Activated T-helper 2 cell treated with anti-CD3 and anti-CD28 coated beads, Interferon-gamma antibody, Interleukin-2, Interleukin-4, amounts not matched to agents 10 μg/mL and 5 μg/mL and 100 μg/mL, durations not matched to agents 14 hours and 24 hours and 36 hours (primary cell): ENCODE results near the gene ERG. TPM values are rescaled to one million over a fixed set of nuclear protein-coding genes. Genes with fewer than 3 reads are reported as not detected.
A peak's percentile ranks its signal among the peaks of the same experiment; 100 is the strongest.

Experiments
- DNase-seq: peaks from one replicate; pipeline ENCODE4 v3.0.0; 2021; ENCODE audit warnings: low spot score
- H3K27ac Mint-ChIP-seq: one replicate; pipeline ENCODE4 v1.8.0; 2021; ENCODE audit warnings: mixed read lengths
- H3K27me3 Mint-ChIP-seq: one replicate; pipeline ENCODE4 v1.8.0; 2021; ENCODE audit warnings: low read depth, mixed read lengths
- H3K36me3 Mint-ChIP-seq: one replicate; pipeline ENCODE4 v1.8.0; 2021; ENCODE audit warnings: low read depth, mixed read lengths
- H3K4me1 Mint-ChIP-seq: one replicate; pipeline ENCODE4 v1.8.0; 2021; ENCODE audit warnings: low read depth, mixed read lengths
- H3K4me3 Mint-ChIP-seq: one replicate; pipeline ENCODE4 v1.8.0; 2021; ENCODE audit warnings: low read depth, mild to moderate bottlenecking, moderate library complexity, mixed read lengths
- H3K9me3 Mint-ChIP-seq: one replicate; pipeline ENCODE4 v1.8.0; 2021; ENCODE audit warnings: mixed read lengths
- intact Hi-C: fragments of 100-400 bp; cut with micrococcal nuclease; formaldehyde crosslinking; loops from one replicate; pipeline ENCODE4 v1.15.1; 2023
- total RNA-seq: library from RNA; stranded (reverse); gene quantifications from 2 replicates; pipeline ENCODE4 v1.2.3, GENCODE V29; 2022

ERG gene
- total RNA-seq, 1 donor from 2014 or later: 0.46 TPM

DNA sequence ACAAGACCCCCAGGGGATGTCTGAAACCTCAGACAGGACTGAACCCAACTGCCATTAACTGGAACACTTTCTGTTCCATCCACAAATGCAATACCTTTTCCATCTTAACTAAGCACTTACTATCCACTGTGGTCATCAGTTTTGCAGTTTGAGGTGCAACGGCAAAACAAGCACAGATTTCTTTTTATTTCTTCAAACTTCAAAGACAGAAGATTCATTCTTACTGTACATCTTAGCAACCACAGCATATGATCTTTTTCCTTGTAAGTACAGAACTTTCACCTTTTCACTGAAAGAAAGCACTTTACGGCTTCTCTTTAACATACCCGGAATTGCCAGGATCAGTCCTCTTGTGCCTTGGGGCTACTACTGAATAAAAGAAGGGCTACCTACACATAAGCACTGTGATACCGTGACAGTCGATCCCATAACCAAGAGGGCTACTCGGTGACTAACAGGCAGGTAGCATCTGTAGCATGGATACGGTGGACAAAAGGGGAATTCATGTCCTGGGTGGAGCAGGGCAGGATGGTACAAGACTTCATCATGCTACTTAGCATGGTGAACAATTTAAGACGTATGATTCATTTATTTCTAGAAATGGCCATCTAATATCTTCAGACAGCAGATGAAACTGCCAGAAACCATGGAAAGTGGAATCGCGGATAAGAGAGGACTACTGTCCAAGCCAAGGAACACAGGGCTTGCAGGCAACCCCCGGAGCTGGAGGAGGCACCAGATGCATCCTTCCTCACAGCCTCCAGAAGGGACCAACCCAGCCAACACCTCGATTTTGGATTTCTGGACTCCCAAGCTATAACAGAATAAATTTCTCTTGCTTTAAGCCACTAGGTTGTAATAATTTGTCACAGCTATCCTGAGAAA is 18.4 kb downstream of the ERG start:
- H3K4me1 Mint-ChIP-seq: peaks cover 31% of the 10 kb centered on the region
- no peaks in the 10 kb centered on the region for H3K9me3 Mint-ChIP-seq
- peaks cover 3% of the 10 kb centered on the region for H3K36me3 Mint-ChIP-seq
- DNase-seq: no peak
- intact Hi-C loops: loop anchor here (5.0 kb wide), 1 partner anchor 167 kb away; no protein-coding TSS in a partner anchor
- H3K27me3 Mint-ChIP-seq: peaks cover 65% of the 10 kb centered on the region
- H3K27ac Mint-ChIP-seq: no peak overlapping the region
- no peak overlapping the region for H3K4me3 Mint-ChIP-seq

DNA sequence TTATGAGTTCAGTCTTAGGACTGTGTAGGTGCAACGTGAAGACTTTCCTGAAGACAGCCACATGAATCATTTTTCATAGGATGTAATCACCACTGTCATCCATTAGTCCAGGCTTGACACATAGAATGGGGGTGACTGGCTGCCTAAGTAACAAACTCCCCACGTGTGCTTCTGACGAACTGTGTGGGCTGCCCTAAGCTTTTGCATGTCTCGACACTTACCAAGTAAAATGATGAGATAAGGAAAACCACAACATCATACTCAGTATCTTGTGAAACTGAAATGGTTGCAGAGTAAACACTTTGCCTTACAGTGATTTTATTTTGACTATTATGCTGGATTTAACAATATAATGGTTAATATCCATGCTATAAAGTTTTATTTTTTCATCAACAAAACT is 19.5 kb downstream of the ERG start:
- Mint-ChIP-seq H3K4me1 (peaks cover 31% of the 10 kb centered on the region), H3K27ac (no peak overlapping the region), H3K4me3 (no peak overlapping the region), H3K9me3 (no peaks in the 10 kb centered on the region), H3K36me3 (peaks cover 3% of the 10 kb centered on the region), H3K27me3 (peaks cover 70% of the 10 kb centered on the region)
- intact Hi-C loops: loop anchor here (5.0 kb wide), 1 partner anchor 169 kb away; no protein-coding TSS in a partner anchor
- peak; percentile 39 for DNase-seq

DNA sequence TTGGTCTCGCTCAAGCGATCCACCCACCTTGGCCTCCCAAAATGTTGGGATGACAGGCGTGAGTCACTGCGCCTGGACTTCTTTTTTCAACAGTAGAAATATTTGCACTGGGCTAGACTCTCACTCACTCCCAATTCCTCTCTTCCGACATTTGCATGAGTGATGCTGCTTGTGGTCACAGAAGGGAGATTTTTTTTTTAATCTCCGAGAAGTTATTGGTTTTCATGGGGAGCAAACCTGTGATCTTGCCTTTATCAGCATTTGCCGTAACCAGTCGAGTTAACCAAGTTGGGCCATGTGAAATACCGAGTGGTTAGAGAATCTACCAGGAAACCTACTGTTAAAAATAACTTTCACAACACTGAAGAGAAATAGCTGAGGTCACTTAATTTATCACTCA is 21.1 kb downstream of the ERG start:
- Mint-ChIP-seq H3K4me1 (peaks cover 31% of the 10 kb centered on the region), H3K4me3 (no peak overlapping the region), H3K36me3 (peaks cover 3% of the 10 kb centered on the region), H3K27ac (no peak overlapping the region), H3K9me3 (no peaks in the 10 kb centered on the region), H3K27me3 (peaks cover 73% of the 10 kb centered on the region)
- no peak for DNase-seq
- intact Hi-C loops: loop anchor here (5.0 kb wide), 1 partner anchor 170 kb away; no protein-coding TSS in a partner anchor

DNA sequence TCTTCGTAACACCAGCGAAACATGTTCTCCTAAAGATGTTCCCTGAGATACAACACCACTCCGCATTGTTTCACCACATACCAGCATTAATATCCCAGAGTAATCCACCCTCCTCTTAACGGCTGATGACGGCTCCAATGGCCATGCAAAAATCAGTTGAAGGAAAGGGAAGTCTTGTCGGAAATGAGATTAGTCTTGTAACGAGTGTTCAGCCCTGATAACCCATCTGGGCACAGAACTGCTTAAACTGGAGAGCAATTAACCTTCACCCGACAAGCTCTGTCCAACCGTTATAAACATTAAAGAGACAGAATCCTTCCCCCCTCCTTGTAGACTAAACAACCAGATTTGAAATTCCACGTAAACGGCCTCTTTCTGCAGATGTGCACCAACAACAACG is 21.9 kb downstream of the ERG start:
- Mint-ChIP-seq H3K27me3 (peaks cover 72% of the 10 kb centered on the region), H3K27ac (no peak overlapping the region), H3K36me3 (peaks cover 3% of the 10 kb centered on the region), H3K9me3 (no peaks in the 10 kb centered on the region), H3K4me1 (peaks cover 31% of the 10 kb centered on the region), H3K4me3 (no peak overlapping the region)
- intact Hi-C loops: loop anchor here (5.0 kb wide), 1 partner anchor 171 kb away; no protein-coding TSS in a partner anchor
- no peak for DNase-seq

DNA sequence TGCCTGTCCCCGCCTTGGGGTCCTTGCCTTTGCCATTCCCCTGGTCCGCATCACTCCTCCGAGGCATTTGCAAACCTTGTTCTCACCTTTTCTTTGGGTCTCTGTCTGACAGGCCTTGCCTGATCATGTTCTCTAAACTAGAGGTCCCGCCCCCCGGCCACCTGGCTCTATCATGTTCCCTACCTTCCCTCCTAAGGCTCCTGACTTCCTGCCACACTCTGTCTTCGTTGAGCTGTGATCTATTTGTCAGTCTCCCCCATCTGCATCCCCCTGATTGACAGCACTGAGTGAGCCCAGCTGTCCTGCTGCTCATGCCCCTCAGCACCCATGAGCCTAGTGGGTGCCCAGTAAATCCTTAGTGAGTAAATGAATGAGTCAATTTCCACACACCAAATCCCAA is 22.8 kb downstream of the ERG start:
- H3K9me3 Mint-ChIP-seq: no peaks in the 10 kb centered on the region
- H3K27me3 Mint-ChIP-seq: peaks cover 77% of the 10 kb centered on the region
- intact Hi-C loops: loop anchor here (5.0 kb wide), 1 partner anchor 172 kb away; no protein-coding TSS in a partner anchor
- DNase-seq: no peak
- no peak overlapping the region for H3K27ac Mint-ChIP-seq
- peaks cover 31% of the 10 kb centered on the region for H3K4me1 Mint-ChIP-seq
- no peak overlapping the region for H3K4me3 Mint-ChIP-seq
- peaks cover 3% of the 10 kb centered on the region for H3K36me3 Mint-ChIP-seq

DNA sequence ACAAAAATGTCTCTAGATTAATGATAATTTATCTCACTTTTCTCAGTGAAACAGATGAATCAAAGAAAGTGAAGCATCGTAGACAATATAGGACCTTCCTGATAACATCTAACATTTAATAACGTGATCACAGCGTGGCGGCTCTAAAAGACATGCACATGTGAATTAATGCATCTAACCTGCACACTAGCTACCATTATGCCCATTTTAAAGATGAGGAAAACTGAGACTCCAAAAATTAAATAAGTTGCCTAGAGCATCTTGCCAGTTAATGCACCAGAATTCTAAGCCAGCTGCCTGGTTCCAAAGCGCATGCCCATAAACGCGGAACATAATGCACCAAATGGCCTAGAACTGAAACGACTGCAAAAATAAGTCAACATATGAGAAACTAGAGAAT is 23.5 kb downstream of the ERG start:
- DNase-seq: no peak
- H3K9me3 Mint-ChIP-seq: no peaks in the 10 kb centered on the region
- peaks cover 29% of the 10 kb centered on the region for H3K4me1 Mint-ChIP-seq
- no peak overlapping the region for H3K4me3 Mint-ChIP-seq
- no peak overlapping the region for H3K27ac Mint-ChIP-seq
- H3K36me3 Mint-ChIP-seq: peaks cover 3% of the 10 kb centered on the region
- H3K27me3 Mint-ChIP-seq: peaks cover 74% of the 10 kb centered on the region
- intact Hi-C loops: loop anchor here (5.0 kb wide), 1 partner anchor 173 kb away; no protein-coding TSS in a partner anchor

DNA sequence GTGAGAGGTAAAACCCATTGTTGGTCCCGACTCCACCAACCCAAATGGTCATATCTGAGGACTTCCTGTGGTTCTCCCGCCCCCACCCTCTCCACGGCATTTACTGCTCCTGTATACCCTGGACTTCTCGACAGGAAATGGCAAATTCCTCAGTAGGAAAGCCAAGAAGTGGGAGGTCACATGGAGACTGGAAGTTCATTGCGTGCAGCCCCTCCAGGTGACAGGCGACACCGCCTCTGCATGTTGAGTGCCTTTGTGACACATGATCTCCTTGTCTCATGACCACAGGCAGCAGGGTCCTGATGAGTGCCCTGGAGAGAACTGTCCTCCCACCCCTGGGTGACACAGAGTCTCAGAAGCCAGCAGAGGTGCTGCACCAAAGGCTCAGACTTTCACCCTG is 24.2 kb downstream of the ERG start:
- Mint-ChIP-seq H3K36me3 (peaks cover 5% of the 10 kb centered on the region), H3K27me3 (peaks cover 69% of the 10 kb centered on the region), H3K4me1 (peaks cover 23% of the 10 kb centered on the region), H3K9me3 (peaks cover 2% of the 10 kb centered on the region), H3K27ac (no peak overlapping the region), H3K4me3 (no peak overlapping the region)
- intact Hi-C loops: no loop called here
- no peak for DNase-seq

DNA sequence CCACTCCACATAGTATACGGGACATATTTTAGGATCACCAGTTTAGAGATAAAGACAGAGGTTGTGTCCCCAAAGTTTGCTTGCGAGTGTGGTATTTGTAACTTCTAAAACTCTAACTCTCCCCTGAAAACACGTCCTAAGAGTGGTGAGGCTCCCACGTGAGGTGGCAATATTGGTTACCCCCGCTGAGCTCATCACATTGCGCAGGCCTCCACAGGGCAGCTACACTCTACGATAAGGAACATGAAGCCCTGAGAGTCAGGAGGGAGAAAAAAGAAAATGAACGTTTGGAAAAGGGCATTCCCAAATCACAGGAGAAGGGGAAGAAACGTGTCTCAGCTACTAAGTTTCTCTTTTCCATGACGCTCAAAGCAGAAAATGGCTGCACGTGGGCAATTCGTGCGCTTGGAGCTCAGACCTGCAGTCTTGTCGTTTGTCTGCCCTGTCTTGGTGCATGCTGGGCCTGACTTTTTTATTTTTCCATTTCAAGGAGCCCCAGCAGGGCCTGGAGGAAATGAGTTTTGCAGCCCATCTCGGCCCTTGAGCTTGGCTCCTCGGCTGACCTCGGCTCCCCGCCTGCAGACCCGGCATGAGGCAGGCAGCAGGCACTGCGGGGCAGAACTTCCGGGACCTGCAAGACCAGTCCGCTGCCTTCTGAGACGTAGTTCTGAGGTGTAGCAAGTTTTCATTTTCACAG is 25.7 kb downstream of the ERG start:
- intact Hi-C loops: no loop called here
- no peak for DNase-seq
- no peak overlapping the region for H3K27ac Mint-ChIP-seq
- H3K9me3 Mint-ChIP-seq: peaks cover 5% of the 10 kb centered on the region
- H3K4me1 Mint-ChIP-seq: peaks cover 9% of the 10 kb centered on the region
- peaks cover 6% of the 10 kb centered on the region for H3K36me3 Mint-ChIP-seq
- H3K27me3 Mint-ChIP-seq: peaks cover 64% of the 10 kb centered on the region
- H3K4me3 Mint-ChIP-seq: no peak overlapping the region

DNA sequence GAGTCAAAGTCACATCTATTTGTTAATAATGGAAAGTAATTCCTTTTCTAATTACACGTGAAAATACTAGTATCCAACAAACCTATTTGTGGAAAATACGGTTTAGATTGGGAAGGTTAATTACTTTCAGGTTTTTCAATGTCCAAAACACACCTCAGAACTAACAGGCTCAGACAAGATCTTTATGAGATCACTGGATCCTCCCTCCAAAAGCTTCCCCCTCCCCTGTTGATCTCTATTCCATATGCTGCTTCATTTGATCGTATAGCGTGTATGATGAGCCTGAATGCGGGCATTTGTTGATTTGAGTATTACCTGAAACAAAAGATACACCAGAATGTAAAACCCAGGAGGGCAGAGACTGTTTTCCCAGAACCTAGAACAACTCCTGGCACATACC is 26.5 kb downstream of the ERG start:
- no peak for DNase-seq
- Mint-ChIP-seq H3K27me3 (peaks cover 63% of the 10 kb centered on the region), H3K4me3 (no peak overlapping the region), H3K27ac (no peak overlapping the region), H3K36me3 (peaks cover 6% of the 10 kb centered on the region), H3K9me3 (peaks cover 12% of the 10 kb centered on the region), H3K4me1 (peaks cover 4% of the 10 kb centered on the region)
- intact Hi-C loops: no loop called here

DNA sequence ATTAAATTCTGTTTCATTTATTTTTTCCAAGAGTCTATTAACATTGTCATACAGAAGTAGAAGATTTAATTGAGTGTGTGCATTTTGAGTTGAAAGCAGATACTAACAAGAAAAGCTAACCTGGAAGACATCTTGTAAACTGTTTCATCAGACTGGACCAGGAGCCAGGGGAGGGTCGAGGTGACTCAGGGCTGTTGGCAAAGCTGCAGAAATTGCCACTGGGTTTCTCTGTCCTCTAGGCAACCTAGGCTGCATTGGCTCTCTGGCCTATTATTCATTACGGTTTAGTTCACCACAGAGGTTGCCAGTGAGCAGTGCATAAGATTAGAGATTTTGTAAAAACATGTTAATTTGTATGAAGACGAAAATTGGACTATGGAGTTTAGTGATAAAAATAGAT is 27.5 kb downstream of the ERG start:
- H3K36me3 Mint-ChIP-seq: peaks cover 6% of the 10 kb centered on the region
- no peaks in the 10 kb centered on the region for H3K4me1 Mint-ChIP-seq
- H3K27ac Mint-ChIP-seq: no peak overlapping the region
- H3K9me3 Mint-ChIP-seq: peaks cover 12% of the 10 kb centered on the region
- peaks cover 53% of the 10 kb centered on the region for H3K27me3 Mint-ChIP-seq
- DNase-seq: no peak
- H3K4me3 Mint-ChIP-seq: no peak overlapping the region
- intact Hi-C loops: no loop called here

DNA sequence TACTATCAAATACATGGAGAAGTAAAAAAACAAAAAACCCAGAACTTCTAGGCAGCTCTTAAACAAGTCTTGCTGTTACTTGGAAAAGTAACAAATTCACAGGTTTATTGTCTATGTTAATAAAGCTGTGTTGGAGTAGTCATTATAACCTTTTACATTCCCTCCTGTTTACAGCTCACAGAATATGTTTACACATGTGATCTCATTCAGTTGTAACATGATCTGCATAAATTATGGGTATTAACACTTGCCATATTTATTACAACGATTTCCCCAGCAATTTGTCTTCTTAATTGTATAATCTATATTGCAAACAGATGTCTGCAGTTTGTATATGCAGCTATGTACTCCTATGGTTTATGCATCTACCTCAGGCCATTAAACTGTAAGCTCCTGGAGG is 28.6 kb downstream of the ERG start:
- no peaks in the 10 kb centered on the region for H3K4me1 Mint-ChIP-seq
- no peak overlapping the region for H3K4me3 Mint-ChIP-seq
- H3K27ac Mint-ChIP-seq: no peak overlapping the region
- no peak for DNase-seq
- intact Hi-C loops: no loop called here
- peaks cover 6% of the 10 kb centered on the region for H3K36me3 Mint-ChIP-seq
- H3K9me3 Mint-ChIP-seq: peaks cover 12% of the 10 kb centered on the region
- H3K27me3 Mint-ChIP-seq: peaks cover 43% of the 10 kb centered on the region

DNA sequence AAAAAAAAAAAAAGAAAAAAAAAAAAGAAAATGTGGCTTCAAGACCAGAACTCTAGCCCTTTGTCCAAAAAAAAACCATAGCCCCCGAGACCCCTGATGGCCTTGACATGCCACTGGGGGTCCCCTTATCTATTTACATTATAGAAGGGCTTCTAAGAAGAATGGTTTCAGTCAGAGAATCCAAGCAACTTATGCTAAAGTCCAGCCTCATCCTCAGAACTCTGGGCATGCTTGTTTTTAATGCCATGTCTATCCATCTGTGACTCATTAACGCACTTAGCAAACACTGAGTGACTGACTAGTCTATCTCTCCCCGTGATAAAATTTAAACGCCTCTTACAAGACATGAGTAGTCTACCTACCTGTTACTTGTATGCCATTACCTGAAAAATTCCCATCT is 29.3 kb downstream of the ERG start:
- no peaks in the 10 kb centered on the region for H3K4me1 Mint-ChIP-seq
- no peak for DNase-seq
- peaks cover 38% of the 10 kb centered on the region for H3K27me3 Mint-ChIP-seq
- H3K9me3 Mint-ChIP-seq: peaks cover 12% of the 10 kb centered on the region
- no peak overlapping the region for H3K27ac Mint-ChIP-seq
- H3K36me3 Mint-ChIP-seq: peaks cover 6% of the 10 kb centered on the region
- no peak overlapping the region for H3K4me3 Mint-ChIP-seq
- intact Hi-C loops: no loop called here

DNA sequence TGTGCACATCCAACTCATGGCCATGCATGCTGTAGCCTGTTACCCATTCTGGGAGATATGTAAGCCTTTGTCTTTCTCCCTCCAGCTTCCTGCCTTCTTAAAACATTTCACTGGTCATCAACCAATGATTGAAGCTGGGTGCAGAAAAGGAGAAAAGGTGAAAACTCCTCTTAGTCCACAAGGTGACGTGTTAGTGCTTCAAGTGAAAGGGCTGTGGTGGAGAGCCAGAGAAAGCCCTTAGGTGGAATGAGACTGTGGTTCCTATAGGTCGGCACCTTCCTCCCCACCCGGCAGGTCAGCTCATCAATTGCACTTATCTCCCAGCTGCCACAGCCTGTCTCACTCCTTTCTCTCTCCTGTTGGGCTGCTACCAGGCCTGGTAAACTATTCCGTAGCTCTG is 30.4 kb downstream of the ERG start:
- no peak overlapping the region for H3K4me3 Mint-ChIP-seq
- intact Hi-C loops: no loop called here
- H3K36me3 Mint-ChIP-seq: peaks cover 6% of the 10 kb centered on the region
- no peak for DNase-seq
- no peaks in the 10 kb centered on the region for H3K4me1 Mint-ChIP-seq
- H3K9me3 Mint-ChIP-seq: peaks cover 12% of the 10 kb centered on the region
- H3K27me3 Mint-ChIP-seq: peaks cover 31% of the 10 kb centered on the region
- no peak overlapping the region for H3K27ac Mint-ChIP-seq
